Measurements from ENCODE around the gene ANKRD33B.
"Not testable (repeated sequence)": the region's sequence is repeated elsewhere in the genome, so short reads cannot be mapped to it uniquely, and the experiment has no call there.

Gene ANKRD33B

DNA sequence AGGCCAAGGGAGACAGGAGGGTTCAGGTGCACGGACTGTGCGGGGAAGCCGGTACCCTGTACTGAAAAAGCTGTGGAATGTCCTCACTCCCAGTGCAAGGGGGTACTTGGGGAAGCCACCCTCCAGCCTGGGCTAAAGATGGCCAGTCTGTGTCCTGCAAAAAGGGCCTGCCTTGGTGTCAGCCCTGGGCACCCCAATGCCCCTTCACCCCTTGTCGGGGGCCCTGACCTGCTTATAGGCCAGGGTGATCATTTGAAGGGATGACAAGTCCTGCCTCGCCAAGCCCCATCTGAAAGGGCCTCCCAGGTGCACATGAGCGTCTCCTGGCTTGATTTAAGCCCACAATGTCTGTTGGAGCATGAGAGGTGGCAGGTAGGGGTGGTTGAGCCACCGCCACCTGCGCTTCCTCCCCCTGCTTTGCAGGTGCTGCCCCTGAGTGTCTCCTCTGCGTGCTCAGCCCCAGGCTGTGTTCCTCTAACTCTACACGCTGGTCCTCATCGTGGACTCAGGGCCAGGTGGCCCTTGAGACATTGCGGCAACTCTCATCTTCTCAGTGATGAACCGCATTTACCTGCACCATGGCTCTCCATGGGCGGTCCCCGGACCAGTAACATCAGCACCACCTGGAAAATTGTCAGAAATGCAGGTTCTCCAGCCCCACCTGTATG is 97.0 kb downstream of the ANKRD33B start:
- DNase-seq (ENCODE audit: low read depth), result no peak

DNA sequence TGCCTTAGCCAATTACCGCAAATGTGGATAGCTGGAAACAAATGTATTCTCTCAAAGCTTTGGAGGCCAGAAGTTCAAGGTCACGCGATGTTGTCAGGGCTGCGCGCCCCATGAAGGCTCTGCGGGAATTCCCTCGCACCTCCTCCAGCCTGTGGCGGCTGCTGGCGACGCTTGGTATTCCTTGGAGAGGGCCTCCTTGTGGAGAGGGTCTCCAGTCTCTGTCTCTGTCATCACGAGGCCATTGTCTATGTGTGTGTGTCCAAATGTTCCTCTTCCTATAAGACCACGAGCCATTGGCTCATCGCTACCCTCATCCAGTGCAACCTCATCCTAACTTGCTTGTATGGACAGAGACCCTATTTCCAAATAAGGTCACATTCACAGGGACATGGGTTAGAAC is 97.5 kb downstream of the ANKRD33B start:
- DNase-seq (ENCODE audit: low read depth), result no peak

DNA sequence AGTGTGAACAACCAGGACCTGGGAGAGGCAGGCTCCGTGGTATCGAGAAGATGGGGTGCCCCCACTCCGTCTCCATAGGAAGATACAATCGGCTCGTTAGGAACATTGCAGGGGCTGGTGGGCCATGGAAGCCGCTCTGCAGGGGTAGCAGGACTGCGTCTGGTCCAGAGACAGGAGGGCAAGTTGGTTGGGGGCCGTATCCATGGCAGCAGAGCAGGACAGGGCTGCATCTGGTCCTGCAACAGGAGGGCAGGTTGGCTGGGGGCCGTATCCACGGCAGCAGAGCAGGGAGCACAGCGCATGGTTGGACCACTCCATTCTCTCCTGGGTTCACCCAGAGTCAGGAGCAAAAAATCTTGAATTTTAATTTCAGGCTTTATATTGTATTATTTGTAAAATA is 98.2 kb downstream of the ANKRD33B start:
- DNase-seq (ENCODE audit: low read depth), result no peak

DNA sequence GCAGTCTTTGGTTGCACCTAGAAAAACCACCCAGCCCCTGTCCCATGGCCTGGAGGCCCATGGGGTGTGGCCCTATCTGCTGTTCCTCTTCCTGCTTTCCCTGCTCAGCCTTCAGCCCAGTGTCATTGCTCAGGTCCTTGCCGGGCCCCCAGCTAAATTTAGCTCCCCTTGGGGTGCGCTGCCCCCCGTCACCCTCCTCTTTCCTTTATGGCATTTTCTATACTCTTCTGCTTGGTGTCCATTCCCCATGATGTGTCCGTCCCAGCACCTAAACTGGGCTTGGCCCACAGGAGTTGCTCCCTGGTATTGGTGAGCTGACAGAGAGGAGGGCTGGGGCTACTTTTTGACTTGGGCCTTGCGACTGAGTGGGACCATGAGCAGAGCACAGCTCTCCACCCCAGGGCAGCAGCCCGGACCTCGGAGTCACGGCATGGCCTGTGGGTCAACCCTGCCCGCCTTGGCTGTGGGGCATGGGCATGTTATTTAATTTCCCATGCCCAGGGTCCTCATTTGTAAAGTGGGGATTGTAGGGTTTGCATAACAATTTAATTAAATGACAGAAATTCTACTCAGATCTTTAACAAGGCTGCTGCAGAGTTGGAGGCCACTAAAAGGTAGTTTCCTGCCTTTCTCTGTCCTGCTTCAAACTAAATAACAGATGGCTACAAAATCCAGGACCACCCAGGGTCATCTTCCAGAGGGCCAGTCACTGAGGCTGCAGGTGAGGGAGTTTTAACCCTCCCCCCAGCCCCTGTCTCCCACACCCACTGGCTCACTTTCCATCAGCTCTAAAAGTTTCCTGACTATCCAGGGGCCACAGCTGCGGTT is 99.0 kb downstream of the ANKRD33B start:
- DNase-seq (ENCODE audit: low read depth), result no peak

DNA sequence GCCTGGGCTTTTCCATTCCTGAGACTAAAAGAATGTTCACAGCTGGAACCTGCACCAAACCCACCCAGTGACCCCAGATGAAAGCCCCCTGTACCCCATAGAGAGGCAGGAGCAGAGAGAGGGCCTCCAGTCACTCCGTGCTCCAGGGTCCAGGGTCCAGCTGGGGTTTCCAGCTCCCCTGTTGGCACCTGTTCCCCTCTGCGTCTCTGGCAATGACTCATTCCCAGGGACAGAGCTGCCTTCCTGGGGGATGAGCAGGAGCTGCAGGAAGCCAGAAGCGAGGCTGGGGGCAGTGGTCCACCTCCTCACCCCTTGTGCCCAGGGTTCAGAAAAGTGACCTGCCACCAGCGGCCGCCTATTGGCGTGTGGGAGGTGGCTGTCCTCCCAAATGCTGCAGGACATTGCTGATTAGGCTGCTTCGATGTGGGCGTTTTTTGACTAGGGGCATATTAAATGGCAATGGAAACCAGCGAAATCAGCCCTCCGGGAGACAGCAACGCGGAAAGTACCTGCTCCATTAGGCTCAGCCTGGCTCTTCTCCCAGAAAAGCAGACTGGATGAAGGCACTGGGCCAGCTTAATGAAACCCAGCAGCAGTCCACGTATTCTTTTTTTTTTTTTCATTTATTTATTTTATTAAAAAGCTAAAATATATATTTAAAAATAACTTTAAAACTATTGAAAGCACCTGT is 99.8 kb downstream of the ANKRD33B start:
- DNase-seq (ENCODE audit: low read depth), result no peak

DNA sequence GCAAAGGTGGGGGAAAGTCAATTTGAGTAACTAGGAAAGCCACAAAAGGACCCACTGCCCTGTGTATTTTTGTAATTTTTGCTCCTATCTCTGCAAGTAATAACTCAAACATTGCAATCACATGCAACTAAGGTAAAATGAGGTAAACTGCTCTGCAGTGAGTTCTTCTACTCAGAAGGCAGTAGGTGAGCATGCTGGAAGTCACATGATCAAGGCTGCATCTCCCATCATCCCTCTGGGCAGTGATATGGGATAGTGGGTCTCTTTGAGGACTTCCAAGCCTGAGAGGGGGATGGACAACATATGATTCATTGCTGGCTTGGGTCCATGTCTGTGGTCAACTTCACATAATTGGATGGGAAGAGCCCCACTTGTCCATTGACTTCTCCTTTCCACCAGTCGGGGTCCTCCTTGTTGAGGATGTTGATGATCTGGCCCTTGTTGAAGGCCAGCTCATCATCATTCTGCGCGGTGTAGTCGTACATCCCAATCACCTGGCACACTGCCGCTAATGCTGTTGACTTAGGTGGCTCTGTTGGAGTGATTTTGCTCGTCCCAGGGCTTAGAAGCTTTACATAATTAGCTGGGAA is 100.4 kb downstream of the ANKRD33B start:
- not testable (repeated sequence) for DNase-seq (ENCODE audit: low read depth)

DNA sequence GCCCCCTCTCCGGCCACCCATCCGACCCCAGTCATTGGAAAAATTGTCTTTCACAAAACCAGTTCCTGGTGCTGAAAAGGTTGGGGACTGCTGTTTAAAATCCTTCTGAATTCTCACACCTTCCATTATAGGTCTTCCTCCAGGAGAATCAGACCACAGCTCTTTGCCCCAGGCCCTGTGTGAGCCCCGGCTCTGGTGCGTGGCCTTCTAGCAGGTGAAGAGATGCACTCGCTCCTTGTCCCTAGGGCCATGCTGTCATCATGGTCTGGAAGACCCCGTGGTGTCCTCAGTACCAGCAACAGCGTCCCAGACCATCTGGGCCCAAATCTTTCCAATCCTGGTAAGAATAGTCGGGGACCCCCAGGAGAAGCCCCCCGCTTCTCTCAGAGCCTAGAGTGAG is 101.9 kb downstream of the ANKRD33B start:
- no peak for DNase-seq (ENCODE audit: low read depth)

DNA sequence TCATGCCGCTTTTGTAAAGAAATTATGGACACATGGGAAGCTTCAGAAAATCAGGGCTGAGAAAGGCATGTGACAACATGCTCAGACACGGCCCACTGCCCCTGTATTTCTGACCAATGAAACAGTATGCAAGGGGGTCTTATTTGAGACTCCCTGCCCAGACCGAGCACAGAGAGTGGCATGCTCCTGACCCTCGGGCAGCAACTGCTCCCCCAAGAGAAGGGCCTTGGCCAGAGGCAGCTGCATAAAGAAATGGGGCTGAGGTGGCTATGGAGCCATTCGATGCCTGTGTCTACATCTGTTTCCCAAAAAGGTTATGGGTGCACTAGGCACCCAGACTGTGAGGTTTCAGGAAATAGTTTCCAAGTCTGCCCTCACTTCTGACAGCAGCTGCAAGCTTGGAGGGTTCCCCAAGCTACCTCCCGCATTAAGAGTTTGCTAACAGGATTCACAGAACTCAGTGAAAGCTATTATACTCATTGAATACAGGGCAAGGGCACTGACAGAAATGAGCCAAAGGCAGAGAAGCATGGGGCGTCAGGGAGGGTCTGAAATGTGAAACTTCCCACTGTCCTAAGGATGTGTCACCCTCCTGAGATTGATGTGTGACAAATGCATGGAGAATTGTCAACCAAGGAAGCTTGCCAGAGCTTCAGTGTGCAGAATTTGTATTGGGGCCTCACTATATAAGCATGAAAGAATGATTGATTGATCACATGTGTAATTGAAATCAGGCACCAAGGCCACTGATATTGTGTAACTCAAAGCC is 102.8 kb downstream of the ANKRD33B start:
- no peak for DNase-seq (ENCODE audit: low read depth)

DNA sequence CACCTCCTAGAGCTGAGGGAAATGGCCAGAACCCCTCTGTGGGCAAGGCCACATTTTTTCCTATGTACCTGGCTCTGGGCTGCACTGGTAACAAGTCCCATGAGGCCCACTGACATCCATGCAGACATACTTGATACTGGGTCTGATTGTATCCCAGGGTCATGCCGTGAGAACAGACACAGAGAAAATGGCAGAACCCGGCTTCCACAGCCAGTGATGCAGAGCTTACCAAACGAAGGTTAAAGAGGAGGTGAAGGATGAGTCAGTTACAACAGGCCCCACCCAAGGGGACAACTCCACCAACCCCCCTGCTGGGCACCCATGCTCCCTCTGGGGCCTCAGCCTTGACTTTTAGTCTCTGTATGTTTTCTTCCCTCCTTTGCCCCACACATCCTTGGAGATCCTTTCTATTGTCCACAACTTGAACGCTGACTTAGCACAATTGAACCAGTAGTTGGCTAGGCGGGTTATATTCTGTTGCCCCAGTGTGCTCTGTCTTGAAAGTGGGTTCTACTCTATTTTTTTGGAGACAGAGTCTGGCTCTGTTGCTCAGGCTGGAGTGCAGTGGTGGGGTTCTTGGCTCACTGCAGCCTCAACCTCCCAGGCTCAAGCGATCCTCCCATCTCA is 103.7 kb downstream of the ANKRD33B start:
- DNase-seq (ENCODE audit: low read depth), result no peak

DNA sequence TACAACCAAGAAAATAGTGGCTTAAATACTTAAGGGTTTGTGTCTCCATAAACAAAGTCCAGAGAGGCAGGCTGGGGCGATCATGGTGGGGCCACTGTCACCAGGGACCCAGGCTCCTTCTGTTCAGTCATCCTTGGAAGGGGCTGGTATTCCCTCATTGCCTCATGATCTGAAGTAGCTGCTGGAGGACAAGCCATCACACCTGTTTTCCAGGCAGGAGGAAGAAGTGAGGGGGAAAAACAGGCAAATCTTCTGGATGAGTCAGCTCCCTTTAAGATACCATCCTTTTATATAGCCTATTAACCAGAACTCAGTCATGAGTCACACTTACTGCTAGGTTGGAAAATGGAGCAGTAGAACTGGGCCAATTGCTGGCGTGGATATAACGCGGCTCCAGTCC is 104.8 kb downstream of the ANKRD33B start:
- DNase-seq (ENCODE audit: low read depth), result no peak

DNA sequence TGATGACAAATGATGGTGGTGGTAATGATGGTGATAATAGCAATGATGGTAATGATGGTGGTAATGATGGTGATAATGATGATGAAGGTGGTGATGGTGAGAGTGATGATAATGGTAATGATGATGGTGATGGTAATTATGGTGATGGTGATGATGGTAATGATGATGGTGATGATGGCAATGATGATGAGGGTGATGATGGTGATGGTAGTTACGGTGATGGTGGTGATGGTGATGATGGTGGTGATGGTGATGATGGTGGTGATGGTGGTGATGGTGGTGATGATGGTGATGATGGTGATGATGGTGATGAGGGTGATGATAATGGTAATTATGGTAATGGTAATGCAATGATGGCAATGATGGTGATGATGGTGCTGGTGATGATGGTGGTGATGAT is 106.1 kb downstream of the ANKRD33B start:
- DNase-seq (ENCODE audit: low read depth), result no peak

DNA sequence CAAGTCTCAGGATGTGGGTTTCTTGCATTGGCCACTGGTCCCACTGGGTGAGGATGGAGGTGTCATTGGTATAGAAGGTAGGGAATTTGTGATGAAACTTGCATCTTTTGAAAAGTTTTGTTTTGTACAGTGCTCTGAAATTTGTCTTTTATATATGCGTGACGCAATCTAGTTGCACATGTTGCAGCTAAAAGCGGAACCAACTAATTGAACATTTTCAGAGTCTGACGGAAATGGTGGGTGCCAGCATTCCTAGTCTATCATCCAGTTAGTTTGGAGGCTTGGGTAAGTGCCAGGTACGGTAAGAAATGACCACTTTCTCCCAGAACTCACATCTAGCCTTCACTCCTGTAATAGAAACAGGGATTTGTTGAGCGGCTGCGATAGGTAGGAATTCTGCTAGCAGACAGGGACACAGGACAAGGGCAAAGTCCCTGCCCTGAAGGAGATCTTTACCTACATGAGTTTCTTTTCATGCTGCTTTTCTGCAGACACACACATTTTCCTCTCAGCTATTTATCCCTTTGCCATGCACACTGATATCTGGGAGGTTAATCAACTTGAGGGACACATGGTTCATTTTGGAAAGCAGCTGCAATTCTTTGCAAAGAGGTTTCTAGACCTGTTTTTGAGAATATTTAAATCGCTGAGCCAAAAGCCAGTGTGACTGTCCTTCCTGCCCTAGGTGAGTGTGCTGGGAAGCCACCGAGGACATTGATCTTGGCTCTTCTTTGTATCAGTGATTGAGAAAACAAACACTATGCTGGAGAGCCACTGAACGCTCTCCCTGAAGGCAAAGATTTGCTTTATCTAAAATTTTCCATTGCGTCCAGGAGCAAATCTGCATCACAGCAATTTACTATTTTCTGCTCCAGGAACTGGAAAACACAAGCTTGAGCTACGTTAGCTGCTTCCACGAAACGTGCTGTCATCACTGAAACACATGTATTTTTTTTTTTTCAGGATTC is 107.5 kb downstream of the ANKRD33B start:
- DNase-seq (ENCODE audit: low read depth), result no peak

DNA sequence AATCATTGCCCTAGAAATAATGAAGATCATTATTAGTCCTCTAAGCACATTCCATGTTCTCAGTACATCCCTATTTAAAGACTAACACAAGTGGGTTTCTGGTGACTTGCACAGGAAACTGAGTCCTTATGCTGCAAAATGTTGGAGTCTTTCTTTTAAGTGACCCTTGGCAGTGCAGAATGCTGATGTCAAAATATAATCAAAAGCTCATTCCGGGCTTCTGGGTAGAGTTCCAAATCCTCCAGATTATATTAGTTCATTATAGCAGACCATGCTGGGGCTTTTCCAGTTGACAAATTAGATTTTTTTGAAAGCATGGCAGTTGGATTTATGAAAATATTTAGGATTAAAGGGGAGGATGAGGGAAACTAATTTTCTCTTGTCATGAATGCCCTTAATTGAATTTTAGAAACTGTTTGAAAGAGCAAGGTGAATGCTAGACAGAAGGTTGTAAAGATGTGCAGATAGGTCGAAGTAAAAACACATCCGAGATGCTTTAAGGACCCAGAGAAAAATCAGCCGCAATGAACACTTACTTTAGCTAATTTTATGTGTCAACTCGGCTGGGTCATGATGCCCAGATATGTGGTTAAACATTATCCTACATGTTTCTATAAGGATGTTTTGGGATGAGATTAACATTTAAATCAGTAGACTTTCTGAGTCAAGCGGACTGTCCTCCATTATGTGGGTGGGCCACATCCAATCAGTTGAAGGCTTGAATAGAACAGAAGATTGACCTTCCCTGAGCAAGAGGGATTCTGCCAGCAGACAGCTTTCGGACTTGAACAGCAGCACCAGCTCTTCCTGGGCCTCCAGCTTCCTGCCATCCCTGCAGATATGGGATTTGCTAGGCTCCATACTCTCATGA is 108.5 kb downstream of the ANKRD33B start:
- DNase-seq (ENCODE audit: low read depth), result no peak

DNA sequence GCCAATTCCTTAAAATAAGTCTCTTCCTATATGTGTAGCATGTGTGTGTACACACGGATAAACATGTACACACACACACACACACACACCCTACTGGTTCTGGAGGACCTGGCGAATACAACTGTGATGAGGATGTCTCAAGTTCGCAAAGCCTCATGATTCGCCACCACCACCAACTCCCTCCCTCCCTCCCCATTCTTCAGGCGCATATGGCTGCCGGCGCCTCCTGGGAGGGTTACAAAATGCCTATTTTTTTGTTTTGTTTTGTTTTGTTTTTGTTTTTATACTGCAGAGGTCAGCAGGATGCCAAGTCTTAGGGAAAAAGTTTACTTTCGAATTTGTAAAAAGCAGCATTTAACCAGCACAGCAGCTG is 109.1 kb downstream of the ANKRD33B start:
- no peak for DNase-seq (ENCODE audit: low read depth)

DNA sequence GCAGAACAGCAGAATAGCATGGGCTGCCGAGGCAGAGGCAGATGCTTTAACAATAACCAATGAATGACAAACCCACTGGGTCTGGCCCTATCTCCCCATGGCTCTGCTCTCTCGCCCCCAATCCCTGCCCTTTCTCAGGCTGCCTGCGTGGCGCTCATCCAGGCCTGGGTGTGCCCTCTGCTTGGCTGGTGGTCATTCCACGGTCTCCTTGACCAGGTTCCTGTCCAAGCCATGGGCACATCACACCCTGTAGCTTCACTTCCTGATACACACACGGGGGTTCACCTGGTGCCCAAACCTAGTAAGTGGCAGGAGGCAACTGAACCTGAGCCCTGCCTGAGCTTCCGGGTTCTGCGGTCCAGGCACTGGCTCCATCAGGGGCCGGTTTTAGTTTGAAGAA is 109.5 kb downstream of the ANKRD33B start:
- DNase-seq (ENCODE audit: low read depth), result no peak

DNA sequence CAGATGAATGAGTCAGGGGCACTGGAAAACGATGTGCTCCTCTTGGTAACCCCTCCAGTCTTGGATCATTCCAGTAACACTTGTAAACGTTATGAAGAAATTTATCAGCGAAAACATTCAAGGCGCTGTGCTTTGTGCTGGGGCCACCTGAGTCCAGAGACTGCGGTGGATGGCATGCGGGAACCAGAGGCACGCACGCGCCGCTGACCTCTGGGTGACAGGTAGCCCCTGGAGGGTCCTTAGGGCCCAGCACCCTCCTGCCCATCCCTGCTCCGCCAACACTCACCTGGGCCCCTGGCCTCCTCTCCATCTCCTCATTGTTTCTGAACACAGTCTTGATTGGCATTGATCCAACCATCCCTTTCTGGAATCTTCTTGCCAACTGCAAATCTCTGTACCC is 110.2 kb downstream of the ANKRD33B start:
- DNase-seq (ENCODE audit: low read depth), result no peak

DNA sequence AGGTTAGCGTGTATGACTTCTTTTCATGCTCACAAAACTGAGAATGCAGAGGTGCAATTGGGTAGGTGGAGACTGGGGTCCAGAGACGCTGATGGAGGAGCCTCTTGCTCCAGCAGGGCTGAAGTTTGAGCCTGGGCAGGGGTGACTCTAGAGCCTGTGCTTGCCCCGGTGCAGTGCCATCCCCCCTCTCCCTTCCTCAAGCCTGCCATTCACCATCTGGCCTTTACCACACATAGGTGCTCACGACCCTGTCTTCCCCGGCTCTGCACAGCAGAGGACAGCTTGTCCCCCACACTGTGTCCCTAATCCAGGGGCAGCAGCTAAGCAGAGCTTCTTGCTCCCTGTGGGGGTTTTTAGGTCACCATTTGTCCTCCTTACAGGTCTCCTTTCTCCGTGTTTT is 110.7 kb downstream of the ANKRD33B start:
- DNase-seq (ENCODE audit: low read depth), result no peak

DNA sequence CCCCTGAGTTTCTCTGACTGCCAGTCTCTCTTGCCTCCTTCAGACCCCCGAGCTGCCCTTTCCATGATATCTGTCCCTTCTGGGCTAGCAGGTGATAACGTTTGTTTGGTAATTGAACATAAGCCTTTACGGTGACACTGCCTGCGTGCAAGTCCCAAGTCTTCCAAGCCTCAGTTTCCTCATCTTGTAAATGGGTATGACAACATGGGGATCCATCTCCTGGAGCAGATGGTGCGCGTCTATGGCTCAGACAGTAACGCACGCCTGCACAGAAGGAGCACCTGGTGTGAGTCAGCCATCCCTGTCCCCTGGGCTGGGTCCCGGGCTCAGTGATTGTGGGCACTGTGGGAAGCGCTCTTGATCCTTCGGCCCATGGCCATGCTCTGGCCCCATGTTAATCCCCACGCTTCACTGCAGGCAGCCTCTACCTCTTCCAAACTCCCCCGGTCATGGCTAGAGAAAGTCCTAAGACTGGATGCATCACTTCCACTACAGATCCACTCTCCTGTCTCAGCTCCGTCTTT is 111.4 kb downstream of the ANKRD33B start:
- no peak for DNase-seq (ENCODE audit: low read depth)

DNA sequence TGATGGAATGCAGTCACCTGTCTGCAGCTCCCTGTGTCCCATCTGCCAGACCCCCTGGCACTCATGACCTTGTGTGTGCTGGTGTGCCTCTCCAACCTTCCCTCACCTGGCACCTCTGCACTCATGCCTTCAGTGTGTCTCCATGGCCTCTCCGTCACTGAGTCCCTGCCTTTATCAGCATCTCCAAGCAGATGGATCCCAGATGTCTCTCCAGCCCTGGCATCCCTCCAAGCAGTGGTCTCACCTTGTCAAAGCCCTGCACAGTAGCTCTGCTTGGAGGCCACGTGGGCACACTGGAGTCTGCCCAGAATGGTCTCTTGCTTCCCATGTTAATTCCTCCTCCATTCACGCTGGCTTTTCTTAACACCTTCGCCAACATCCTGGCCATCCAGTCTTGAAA is 112.4 kb downstream of the ANKRD33B start:
- DNase-seq (ENCODE audit: low read depth), result no peak

Measured in stimulated activated CD8-positive, alpha-beta memory T cell treated with anti-CD3 and anti-CD28 coated beads, Interleukin-15, amount 100 ng/mL, for 1 hour (primary cell).